ENCODE measurements around the gene GCSAML.
"Not testable (repeated sequence)": the region's sequence is repeated elsewhere in the genome, so short reads cannot be mapped to it uniquely, and the experiment has no call there.

GCSAML gene

GRCh38 chr1:247548769-247549182, at the start of gene GCSAML:
Gene GCSAML, plus strand, starts transcription at chr1:247549134. Its CDS starts 58 bp downstream, at chr1:247549192.
- DNase-seq = no peak

DNA sequence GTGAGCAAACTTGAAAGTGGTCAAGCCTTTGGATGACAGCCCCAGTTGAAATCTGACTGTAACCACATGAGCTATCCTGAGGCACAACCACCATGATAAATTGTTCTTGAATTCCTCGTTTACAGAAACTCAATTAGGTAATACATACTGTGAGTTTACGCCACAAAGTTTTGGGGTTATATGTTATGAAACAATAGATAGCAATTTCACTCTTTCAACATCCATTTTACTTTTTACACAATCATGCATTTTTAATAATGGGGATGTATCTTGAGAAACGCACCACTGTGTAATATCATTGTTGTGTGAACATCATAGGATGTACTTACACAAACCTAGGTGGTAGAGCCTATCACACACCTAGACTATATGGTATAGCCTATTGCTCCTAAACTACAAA, 48.1 kb upstream of the GCSAML start:
- DNase-seq = no peak

- DNase-seq = no peak
Observed at GRCh38 chr1:247506831-247507230, 42.1 kb upstream of the GCSAML start.

- DNase-seq = no peak
Observed at GRCh38 chr1:247517795-247518612, 30.9 kb upstream of the GCSAML start.

DNA sequence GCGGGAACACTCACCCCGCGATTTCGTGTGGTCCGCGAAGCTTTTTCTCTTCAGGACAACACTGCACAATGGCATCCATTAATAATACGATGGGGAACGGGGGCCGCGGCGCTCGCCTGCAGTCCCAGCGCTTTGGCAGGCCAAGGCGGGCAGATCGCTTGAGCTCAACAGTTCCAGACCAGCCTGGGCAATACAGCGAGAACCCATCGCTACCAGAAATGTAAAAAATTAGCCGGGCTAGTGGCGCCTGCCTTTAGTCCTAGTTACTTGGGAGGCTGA, 30.4 kb upstream of the GCSAML start:
- no peak for DNase-seq

GRCh38 chr1:247521886-247522285, 27.0 kb upstream of the GCSAML start:
- DNase-seq = not testable (repeated sequence)

- no peak for DNase-seq
Observed at GRCh38 chr1:247528812-247529474, 20.0 kb upstream of the GCSAML start.

- no peak for DNase-seq
Observed at GRCh38 chr1:247529771-247530355, 19.1 kb upstream of the GCSAML start.

GRCh38 chr1:247530785-247531184, 18.1 kb upstream of the GCSAML start:
- no peak for DNase-seq

GRCh38 chr1:247531937-247532336, 17.0 kb upstream of the GCSAML start:
- DNase-seq = no peak

DNA sequence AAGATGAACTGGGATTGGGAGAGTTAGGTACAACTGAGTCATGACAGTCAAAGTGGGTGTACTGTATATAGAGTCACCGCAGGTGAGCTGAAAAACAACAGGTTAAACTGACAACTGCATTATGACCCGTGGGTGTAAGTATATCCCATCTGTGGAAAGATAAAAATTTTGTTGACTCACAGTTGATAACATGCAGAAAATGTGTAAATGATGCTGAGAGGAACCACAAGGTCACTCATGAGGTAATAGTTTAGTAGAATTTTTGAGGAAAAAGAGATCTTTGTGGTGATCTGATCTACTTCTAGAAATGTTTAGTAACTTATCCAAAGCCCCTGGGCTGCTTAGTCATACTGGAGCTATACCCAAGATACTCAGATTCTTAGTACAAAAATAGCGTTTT, 13.5 kb upstream of the GCSAML start:
- no peak for DNase-seq

DNA sequence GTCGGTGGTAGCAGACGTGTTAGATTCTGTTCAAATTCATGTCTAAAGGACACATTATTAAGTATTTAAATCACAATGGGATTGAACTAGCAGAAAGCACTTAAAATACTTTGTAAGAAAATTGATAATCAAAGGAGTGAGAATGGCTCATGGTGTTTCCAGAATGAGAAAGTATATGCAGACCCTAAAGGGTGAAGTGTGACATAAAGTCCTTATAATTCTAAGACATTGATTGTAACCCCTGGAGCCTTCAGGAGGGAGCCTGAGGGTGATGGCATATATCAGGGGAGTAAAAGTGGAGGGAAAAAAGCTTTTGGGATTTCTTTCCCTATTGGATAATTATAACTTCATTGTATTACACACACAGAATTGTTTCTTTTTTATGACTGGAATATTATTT, 12.6 kb upstream of the GCSAML start, which contains the start of gene OR2C3:
Gene OR2C3 (minus strand): TSS at position 101 of the 400 bp plus-strand sequence. CDS start 3,929 bp downstream, outside the sequence.
- no peak for DNase-seq

GRCh38 chr1:247538561-247538960, 10.4 kb upstream of the GCSAML start:
- no peak for DNase-seq

DNA sequence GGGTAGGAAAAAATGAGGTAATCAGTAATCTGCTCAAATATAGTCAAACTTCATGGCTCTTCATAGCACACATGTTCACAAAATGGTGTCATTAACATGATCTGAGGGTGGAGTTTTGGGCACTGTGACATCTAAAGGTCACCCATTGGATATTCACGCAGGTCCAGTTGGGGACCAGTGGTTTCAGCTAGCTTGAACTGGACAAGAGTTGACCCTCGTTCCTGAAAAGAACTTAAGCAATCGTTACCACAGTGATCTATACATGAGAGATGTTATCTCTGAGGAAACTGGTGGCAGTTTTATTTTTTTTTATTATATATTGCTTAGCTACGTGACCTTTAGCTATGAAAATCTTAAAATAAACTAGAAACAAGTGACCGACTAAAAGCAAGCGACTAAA, 9.7 kb upstream of the GCSAML start:
- DNase-seq = no peak

- DNase-seq = no peak
Observed at GRCh38 chr1:247540581-247540980, 8.4 kb upstream of the GCSAML start.

DNA sequence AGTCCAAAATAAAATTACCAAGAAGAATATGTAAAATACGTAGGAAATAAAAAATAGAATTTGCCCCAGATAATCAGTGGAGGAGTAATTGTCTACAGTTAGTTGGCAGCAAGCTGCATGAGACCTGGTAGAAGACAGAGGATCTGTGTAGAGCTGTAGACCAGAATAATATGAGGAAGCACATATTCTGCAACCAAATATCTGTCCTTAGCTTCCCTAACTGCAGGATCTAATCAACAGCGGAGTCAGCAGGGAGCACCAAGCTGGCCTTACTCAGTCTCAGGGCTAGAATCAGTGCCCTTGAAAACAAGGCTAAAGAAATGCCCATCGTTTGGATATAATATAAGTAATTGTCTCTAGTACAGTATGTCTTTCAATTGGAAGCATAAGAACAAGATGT, 6.1 kb upstream of the GCSAML start:
- no peak for DNase-seq

DNA sequence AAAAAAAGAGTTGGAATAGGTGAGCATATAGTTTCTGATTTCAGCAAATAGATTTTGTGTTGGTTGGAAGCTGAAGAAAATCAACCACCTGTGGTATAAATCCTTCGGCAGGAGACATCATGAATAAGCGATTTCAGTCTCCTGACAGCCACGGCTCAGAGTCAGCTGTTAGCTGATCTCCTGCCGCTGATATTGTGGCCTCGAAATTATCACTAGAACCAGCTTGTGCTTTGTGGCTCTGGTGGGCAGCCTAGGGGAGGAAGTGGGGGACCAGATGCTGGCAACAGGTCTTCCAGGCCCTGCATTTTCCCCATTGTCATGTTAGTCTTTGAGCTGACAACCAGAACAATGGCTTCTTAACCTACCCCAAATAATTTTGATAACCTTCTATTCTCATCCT, 842 bp upstream of the GCSAML start:
- DNase-seq = no peak

- no peak for DNase-seq
Observed at GRCh38 chr1:247551721-247552120, 2.8 kb downstream of the GCSAML start.

DNA sequence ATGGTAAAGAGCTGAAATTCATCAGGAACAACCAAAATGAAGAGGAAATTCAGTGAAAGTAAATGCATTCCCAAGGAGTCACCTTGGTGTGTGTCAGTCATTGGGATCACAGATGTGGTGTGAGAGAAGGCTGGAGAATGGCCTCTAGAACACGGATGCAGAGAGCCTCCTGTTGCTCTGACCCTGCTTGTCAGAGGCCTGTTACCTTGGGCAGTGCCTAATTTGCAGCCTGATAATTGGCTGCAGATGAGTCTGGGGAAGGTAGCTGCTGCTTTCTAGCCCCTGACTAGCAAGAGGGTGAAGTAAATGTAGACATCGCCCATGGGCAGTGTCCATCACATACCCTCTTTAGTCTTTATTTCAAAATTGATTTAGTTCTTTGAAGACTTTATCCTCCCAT, 3.3 kb downstream of the GCSAML start:
- no peak for DNase-seq

- DNase-seq = no peak
Observed at GRCh38 chr1:247557926-247558674, 9.2 kb downstream of the GCSAML start.

GRCh38 chr1:247561711-247562110, 12.8 kb downstream of the GCSAML start:
- DNase-seq = no peak

GRCh38 chr1:247562198-247562597, 13.3 kb downstream of the GCSAML start:
- DNase-seq = no peak
